PC-3 (cell line): ENCODE measurements around the gene SMC1B. TPM values are rescaled to one million over a fixed set of nuclear protein-coding genes. Genes with fewer than 3 reads are reported as not detected.

ENCODE experiments used
- ATAC-seq: fragments of 200-7000 bp; cut with Tn5 transposase; 2 replicates; pipeline ENCODE4 v1.9.1; 2020; ENCODE audit warnings: mild to moderate bottlenecking, moderate library complexity
- BruUV-seq: library from RNA; stranded (reverse); fragments of 400-500 nt; replicated peaks from 2 replicates; lab custom pipeline; 2021; lab: Mats Ljungman, UMichigan
- CTCF ChIA-PET: fragments of 300-600 bp; sonication (Branson Sonifier 250); formaldehyde crosslinking; loops from one replicate; lab custom pipeline; 2022; ENCODE audit warnings: antibody characterized with exemption; lab: Charles Lee
- POLR2A ChIA-PET: fragments of 300-600 bp; sonication (Branson Sonifier 250); formaldehyde crosslinking; loops from one replicate; lab custom pipeline; 2022; ENCODE audit warnings: antibody characterized with exemption; ENCODE audit not compliant: unreplicated experiment; lab: Charles Lee
- DNase-seq: peaks from one replicate; pipeline ENCODE4 v3.0.0-alpha.2; 2015
- H2AFZ ChIP-seq: fragments of 300-600 bp; sonication (generic); 2 replicates; pipeline ENCODE4 v1.6.0; 2016; ENCODE audit warnings: antibody characterized with exemption, low read length
- H3F3A ChIP-seq: fragments of 300-600 bp; sonication (generic); one replicate; pipeline ENCODE4 v1.6.0; 2017; ENCODE audit warnings: antibody characterized with exemption, low read length, control low read depth, mild to moderate bottlenecking; ENCODE audit not compliant: unreplicated experiment
- H3K27ac ChIP-seq: fragments of 300-600 bp; sonication (generic); 2 replicates; pipeline ENCODE4 v1.5.1; 2016; ENCODE audit warnings: mild to moderate bottlenecking, low read length
- H3K27me3 ChIP-seq: fragments of 300-600 bp; sonication (generic); 2 replicates; pipeline ENCODE4 v1.6.1; 2016; ENCODE audit warnings: low read length, mixed read lengths
- H3K36me3 ChIP-seq: fragments of 300-600 bp; sonication (generic); 2 replicates; pipeline ENCODE4 v1.6.1; 2016; ENCODE audit warnings: low read depth, mixed run types, low read length, mixed read lengths
- H3K4me1 ChIP-seq: fragments of 300-600 bp; sonication (generic); 2 replicates; pipeline ENCODE4 v1.5.1; 2016; ENCODE audit warnings: low read length; ENCODE audit not compliant: insufficient read depth
- H3K4me2 ChIP-seq: fragments of 300-600 bp; sonication (generic); 2 replicates; pipeline ENCODE4 v1.6.0; 2016; ENCODE audit warnings: low read length
- H3K4me3 ChIP-seq: fragments of 300-600 bp; sonication (generic); 2 replicates; pipeline ENCODE4 v1.5.1; 2016; ENCODE audit warnings: mild to moderate bottlenecking, low read length, mixed read lengths
- H3K79me2 ChIP-seq: fragments of 300-600 bp; sonication (generic); 2 replicates; pipeline ENCODE4 v1.6.1; 2017; ENCODE audit warnings: low read length, mixed read lengths
- H3K9ac ChIP-seq: fragments of 300-600 bp; sonication (generic); 2 replicates; pipeline ENCODE4 v1.6.0; 2016; ENCODE audit warnings: mild to moderate bottlenecking, low read length
- H3K9me2 ChIP-seq: fragments of 300-600 bp; sonication (generic); replicated peaks from 2 replicates; pipeline ENCODE4 v1.6.1; 2016; ENCODE audit warnings: mixed run types, low read length, mixed read lengths
- H3K9me3 ChIP-seq: fragments of 300-600 bp; sonication (generic); 2 replicates; pipeline ENCODE4 v1.6.1; 2016; ENCODE audit warnings: low read length, mixed read lengths
- H4K20me1 ChIP-seq: fragments of 300-600 bp; sonication (generic); 2 replicates; pipeline ENCODE4 v1.6.1; 2016; ENCODE audit warnings: low read length, mixed read lengths
- EZH2 ChIP-seq: fragments of 300-600 bp; sonication (generic); IDR thresholded peaks from one replicate; pipeline ENCODE4 v1.6.1; 2017; ENCODE audit warnings: antibody characterized with exemption, mild to moderate bottlenecking, low read length; ENCODE audit not compliant: unreplicated experiment
- EZH2phosphoT487 ChIP-seq: fragments of 300-600 bp; sonication (generic); IDR thresholded peaks from 2 replicates; pipeline ENCODE4 v1.6.1; 2018; ENCODE audit warnings: mild to moderate bottlenecking, antibody characterized with exemption, low read length, borderline replicate concordance
- intact Hi-C: fragments of 100-400 bp; cut with micrococcal nuclease; formaldehyde crosslinking; loops from 2 replicates; pipeline ENCODE4 v1.9.0; 2023
- total RNA-seq: library from RNA; depleted of rRNA; stranded (reverse); fragments of >200 nt; gene quantifications from 2 replicates; pipeline ENCODE4 v1.2.3, GENCODE V29; 2014
- TF ChIP-seq, protein P1 (sequence below): fragments of 300-600 bp; sonication (generic); conservative IDR thresholded peaks from 2 replicates; pipeline ENCODE4 v1.5.1; 2017; ENCODE audit warnings: antibody characterized with exemption, low read depth, mild to moderate bottlenecking, low read length

The SMC1B gene
- total RNA-seq, 1 experiment from 2014 or later = 0.04 TPM

DNA sequence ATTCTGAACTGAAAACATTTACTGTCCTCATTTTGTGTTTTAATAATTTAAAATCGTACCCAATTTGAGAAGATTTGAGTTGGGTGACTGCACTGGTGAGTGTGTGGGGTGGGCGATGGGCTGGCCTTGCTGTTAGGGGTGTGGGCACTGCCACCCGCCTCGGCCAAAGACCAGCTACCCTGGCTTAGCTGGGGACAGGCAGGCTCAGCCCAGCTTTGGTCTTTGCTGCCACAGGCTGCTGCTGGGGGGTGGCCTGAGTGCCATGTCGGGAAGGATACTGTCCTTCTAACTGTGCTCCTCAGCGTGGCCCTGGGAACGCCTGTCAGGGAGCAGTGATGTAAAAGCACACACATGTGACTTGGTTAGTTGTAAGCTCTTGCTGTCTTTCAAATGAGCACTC, 81.4 kb downstream of the SMC1B start:
- no peak overlapping the region for H3K9ac ChIP-seq
- intact Hi-C loops = no loop called here
- no peaks in the 10 kb centered on the region for H3K9me3 ChIP-seq
- no peaks in the 10 kb centered on the region for H3F3A ChIP-seq
- CTCF ChIA-PET = no interaction called here
- H3K4me2 ChIP-seq = no peak overlapping the region
- no peaks in the 10 kb centered on the region for H3K79me2 ChIP-seq
- no peak overlapping the region for H3K4me3 ChIP-seq
- H4K20me1 ChIP-seq = no peaks in the 10 kb centered on the region
- H3K36me3 ChIP-seq = no peaks in the 10 kb centered on the region; the same call in 1 of the 2 replicates
- H3K4me1 ChIP-seq = no peaks in the 10 kb centered on the region
- no peak for DNase-seq
- no peaks in the 10 kb centered on the region for H3K27me3 ChIP-seq
- POLR2A ChIA-PET = no interaction called here
- no peak for ATAC-seq
- BruUV-seq = no TSS peak
- H3K27ac ChIP-seq = no peak overlapping the region
- no peaks in the 10 kb centered on the region for H3K9me2 ChIP-seq
- no peak overlapping the region for H2AFZ ChIP-seq
- TF ChIP-seq EZH2phosphoT487 (no peak), EZH2 (no peak)
- TF ChIP-seq, protein P1, sequence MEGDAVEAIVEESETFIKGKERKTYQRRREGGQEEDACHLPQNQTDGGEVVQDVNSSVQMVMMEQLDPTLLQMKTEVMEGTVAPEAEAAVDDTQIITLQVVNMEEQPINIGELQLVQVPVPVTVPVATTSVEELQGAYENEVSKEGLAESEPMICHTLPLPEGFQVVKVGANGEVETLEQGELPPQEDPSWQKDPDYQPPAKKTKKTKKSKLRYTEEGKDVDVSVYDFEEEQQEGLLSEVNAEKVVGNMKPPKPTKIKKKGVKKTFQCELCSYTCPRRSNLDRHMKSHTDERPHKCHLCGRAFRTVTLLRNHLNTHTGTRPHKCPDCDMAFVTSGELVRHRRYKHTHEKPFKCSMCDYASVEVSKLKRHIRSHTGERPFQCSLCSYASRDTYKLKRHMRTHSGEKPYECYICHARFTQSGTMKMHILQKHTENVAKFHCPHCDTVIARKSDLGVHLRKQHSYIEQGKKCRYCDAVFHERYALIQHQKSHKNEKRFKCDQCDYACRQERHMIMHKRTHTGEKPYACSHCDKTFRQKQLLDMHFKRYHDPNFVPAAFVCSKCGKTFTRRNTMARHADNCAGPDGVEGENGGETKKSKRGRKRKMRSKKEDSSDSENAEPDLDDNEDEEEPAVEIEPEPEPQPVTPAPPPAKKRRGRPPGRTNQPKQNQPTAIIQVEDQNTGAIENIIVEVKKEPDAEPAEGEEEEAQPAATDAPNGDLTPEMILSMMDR = no peak

DNA sequence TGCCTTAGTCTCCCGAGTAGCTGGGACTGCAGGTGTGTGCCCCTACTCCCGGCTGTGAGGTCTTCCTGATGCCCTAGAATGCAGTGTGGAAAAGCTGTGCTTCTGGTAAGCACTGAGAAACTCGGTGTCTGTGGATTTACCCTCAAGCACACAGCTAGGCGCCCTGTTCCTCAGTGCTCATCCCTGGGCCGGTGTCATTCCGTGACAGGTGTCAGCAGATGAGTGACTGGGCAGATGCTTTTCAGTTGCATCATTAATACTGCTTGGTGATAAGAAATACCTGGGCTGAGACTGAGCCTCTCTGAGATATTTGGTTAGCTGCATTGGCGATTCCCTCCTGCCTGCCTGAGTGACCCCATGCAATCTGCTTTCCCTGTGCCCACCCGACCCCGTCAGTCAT, 81.9 kb downstream of the SMC1B start:
- Histone ChIP-seq H3K9me2 (no peaks in the 10 kb centered on the region), H3K4me3 (no peak overlapping the region), H3K4me1 (no peaks in the 10 kb centered on the region), H3K4me2 (no peak overlapping the region), H3K36me3 (no peaks in the 10 kb centered on the region; the same call in 1 of the 2 replicates), H3K79me2 (no peaks in the 10 kb centered on the region), H4K20me1 (no peaks in the 10 kb centered on the region), H3K27ac (no peak overlapping the region), H3F3A (no peaks in the 10 kb centered on the region), H3K9ac (no peak overlapping the region), H3K27me3 (no peaks in the 10 kb centered on the region), H3K9me3 (no peaks in the 10 kb centered on the region), H2AFZ (no peak overlapping the region)
- DNase-seq (no peak), ATAC-seq (no peak)
- TF ChIP-seq EZH2phosphoT487 (no peak), EZH2 (no peak)
- TF ChIP-seq, protein P1 = no peak
- intact Hi-C loops = no loop called here
- CTCF ChIA-PET = no interaction called here
- BruUV-seq = no TSS peak
- POLR2A ChIA-PET = no interaction called here

DNA sequence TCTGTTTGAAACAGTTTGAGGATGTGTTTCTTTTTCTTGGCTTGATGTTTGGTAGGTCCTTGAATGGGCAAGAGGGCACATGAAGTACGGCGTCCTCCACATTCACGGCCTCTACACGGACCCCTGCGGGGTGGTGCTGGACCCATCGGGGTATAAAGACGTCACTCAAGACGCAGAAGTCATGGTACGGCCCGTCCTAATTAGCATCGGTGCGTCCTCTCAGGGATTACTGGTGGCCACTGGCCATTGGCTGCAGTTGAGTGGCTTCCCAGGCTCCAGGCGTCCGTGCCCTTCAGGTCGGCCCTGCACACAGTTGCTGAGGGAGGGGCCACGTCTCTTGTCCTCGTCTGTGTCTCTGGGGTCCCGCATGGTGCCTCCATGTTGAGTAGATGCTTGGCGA, 82.9 kb downstream of the SMC1B start:
- Histone ChIP-seq H3F3A (no peaks in the 10 kb centered on the region), H3K9ac (no peak overlapping the region), H3K4me2 (no peak overlapping the region), H3K27ac (no peak overlapping the region), H4K20me1 (no peaks in the 10 kb centered on the region), H2AFZ (no peak overlapping the region), H3K9me2 (no peaks in the 10 kb centered on the region), H3K36me3 (no peaks in the 10 kb centered on the region; the same call in 1 of the 2 replicates), H3K79me2 (no peaks in the 10 kb centered on the region), H3K27me3 (no peaks in the 10 kb centered on the region), H3K4me3 (no peak overlapping the region), H3K9me3 (no peaks in the 10 kb centered on the region), H3K4me1 (no peaks in the 10 kb centered on the region)
- no TSS peak for BruUV-seq
- TF ChIP-seq EZH2phosphoT487 (no peak), EZH2 (no peak)
- TF ChIP-seq, protein P1 = no peak
- no peak for ATAC-seq
- intact Hi-C loops = no loop called here
- DNase-seq = no peak
- POLR2A ChIA-PET = no interaction called here
- CTCF ChIA-PET = no interaction called here
